Endothelial cell of umbilical vein (primary cell): Measurements from ENCODE around the gene MAGEB17. TPM values are rescaled to one million over a fixed set of nuclear protein-coding genes. Genes with fewer than 3 reads are reported as not detected.

Experiments
- BruUV-seq: library from RNA; stranded (reverse); fragments of 400-500 nt; replicated peaks from 2 replicates; lab custom pipeline; 2021; lab: Mats Ljungman, UMichigan
- CTCF ChIA-PET: fragments of 300-600, 350-600 bp; sonication (Branson Sonifier 250); formaldehyde crosslinking; loops from one replicate; lab custom pipeline; 2021; ENCODE audit warnings: antibody characterized with exemption, inconsistent platforms; lab: Charles Lee
- POLR2A ChIA-PET: fragments of 300-600, 350-600 bp; sonication (Branson Sonifier 250); formaldehyde crosslinking; loops from one replicate; lab custom pipeline; 2021; ENCODE audit warnings: antibody characterized with exemption, inconsistent platforms; lab: Charles Lee
- DNase-seq: peaks from one replicate; pipeline ENCODE4 v3.0.0-alpha.2; 2011; ENCODE audit warnings: low read depth, low spot score
- FAIRE-seq: peaks from 2 replicates; lab custom pipeline; 2011; peaks lifted over from hg19 to GRCh38; lab: Jason Lieb, UNC
- H2AFZ ChIP-seq: 2 replicates; pipeline ENCODE4 v1.6.0; 2012; ENCODE audit warnings: low read depth, low read length, control low read depth, inconsistent platforms
- H3K27ac ChIP-seq: 2 replicates; pipeline ENCODE4 v1.5.1; 2011; ENCODE audit warnings: low read depth, mild to moderate bottlenecking, control low read depth, low read length, moderate library complexity; ENCODE audit not compliant: insufficient read depth
- H3K27me3 ChIP-seq, 2 experiments: 2 replicates each; pipeline versions ENCODE4 v1.6.0 to v1.6.1; 2011; ENCODE audit warnings: low read length in 2 of 2, mixed read lengths in 1 of 2; ENCODE audit not compliant: control insufficient read depth in 2 of 2, insufficient read depth in 2 of 2
- H3K36me3 ChIP-seq, 2 experiments: 2 replicates in 1 of 2; 3 replicates in 1 of 2; pipeline ENCODE4 v1.5.1; 2011; ENCODE audit warnings: low read length in 2 of 2, mild to moderate bottlenecking in 1 of 2, moderate library complexity in 1 of 2; ENCODE audit not compliant: control insufficient read depth in 2 of 2, insufficient read depth in 2 of 2; ENCODE audit errors: extremely low read depth in 1 of 2
- H3K4me1 ChIP-seq: 3 replicates; pipeline ENCODE4 v1.5.1; 2011; ENCODE audit warnings: mild to moderate bottlenecking, low read length; ENCODE audit not compliant: control insufficient read depth, insufficient read depth; ENCODE audit errors: extremely low read depth
- H3K4me2 ChIP-seq: 2 replicates; pipeline ENCODE4 v1.6.1; 2011; ENCODE audit warnings: low read length, control low read depth, mixed read lengths; ENCODE audit not compliant: insufficient read depth
- H3K4me3 ChIP-seq, 3 experiments: fragments of 200-600 bp in 1 of 3; sonication (generic), shearing (Covaris generic) in 1 of 3; replicated peaks in 1 of 3; 2 replicates each; pipeline ENCODE4 v1.5.1; 2011 to 2016; ENCODE audit warnings: control low read depth in 3 of 3, low read length in 3 of 3, mild to moderate bottlenecking in 2 of 3, inconsistent platforms in 1 of 3, low read depth in 1 of 3, moderate library complexity in 1 of 3; ENCODE audit not compliant: insufficient read depth in 1 of 3
- H3K79me2 ChIP-seq: 2 replicates; pipeline ENCODE4 v1.6.0; 2012; ENCODE audit warnings: low read length, inconsistent platforms; ENCODE audit not compliant: control insufficient read depth, insufficient read depth
- H3K9ac ChIP-seq: replicated peaks from 2 replicates; pipeline ENCODE3; 2011; ENCODE audit warnings: low read length, control low read depth; ENCODE audit not compliant: insufficient read depth; ENCODE audit errors: extremely low read depth
- H3K9me1 ChIP-seq: replicated peaks from 3 replicates; pipeline ENCODE4 v1.6.0; 2011; ENCODE audit warnings: mild to moderate bottlenecking, low read length; ENCODE audit not compliant: control insufficient read depth, insufficient read depth; ENCODE audit errors: extremely low read depth
- H3K9me3 ChIP-seq: replicated peaks from 2 replicates; pipeline ENCODE4 v1.5.1; 2012; ENCODE audit warnings: low read length, inconsistent platforms; ENCODE audit not compliant: control insufficient read depth, insufficient read depth
- H4K20me1 ChIP-seq: replicated peaks from 2 replicates; pipeline ENCODE3; 2011; ENCODE audit warnings: mild to moderate bottlenecking, low read length; ENCODE audit not compliant: control insufficient read depth, insufficient read depth; ENCODE audit errors: extremely low read depth
- EZH2 ChIP-seq: IDR thresholded peaks from 2 replicates; pipeline ENCODE4 v1.6.1; 2012; ENCODE audit warnings: borderline replicate concordance, low read depth, mild to moderate bottlenecking, moderate library complexity, low read length, inconsistent platforms; ENCODE audit not compliant: severe bottlenecking
- FOS ChIP-seq: IDR thresholded peaks from 2 replicates; pipeline ENCODE4 v1.6.1; 2011; ENCODE audit warnings: mild to moderate bottlenecking, low read length, moderate library complexity, borderline replicate concordance; ENCODE audit not compliant: insufficient read depth
- GATA2 ChIP-seq: IDR thresholded peaks from 2 replicates; pipeline ENCODE4 v1.7.0; 2011; ENCODE audit warnings: low read depth, mild to moderate bottlenecking, moderate library complexity, mixed read lengths, low read length; ENCODE audit not compliant: insufficient read length, insufficient read depth
- JUN ChIP-seq: IDR thresholded peaks from 2 replicates; pipeline ENCODE4 v1.6.1; 2011; ENCODE audit warnings: borderline replicate concordance, low read depth; ENCODE audit not compliant: insufficient read length, insufficient read depth
- MAX ChIP-seq: IDR thresholded peaks from 2 replicates; pipeline ENCODE4 v1.6.1; 2011; ENCODE audit not compliant: insufficient read depth, insufficient read length
- MYC ChIP-seq: IDR thresholded peaks from one replicate; pipeline ENCODE4 v1.6.1; 2011; ENCODE audit warnings: mild to moderate bottlenecking, low read depth, low read length
- POLR2A ChIP-seq: IDR thresholded peaks from 2 replicates; pipeline ENCODE4 v1.6.1; 2012; ENCODE audit warnings: low read depth, mild to moderate bottlenecking, control low read depth, low read length
- POLR2AphosphoS5 ChIP-seq: IDR thresholded peaks from 2 replicates; pipeline ENCODE4 v1.6.1; 2012; ENCODE audit warnings: low read depth, mild to moderate bottlenecking, control low read depth, low read length, moderate library complexity; ENCODE audit not compliant: insufficient read depth
- dilution Hi-C: fragments of 300-500 bp; cut with MboI; formaldehyde crosslinking; loops from one replicate; pipeline ENCODE4 v1.15.0; 2019; ENCODE audit warnings: low sequenced_read_pairs; ENCODE audit not compliant: extremely low pct_ligation_motif_present
- intact Hi-C: fragments of 100-400 bp; cut with micrococcal nuclease; formaldehyde crosslinking; loops from one replicate; pipeline ENCODE4 v1.10.0; 2022
- polyA plus RNA-seq, 4 experiments: library from polyadenylated mRNA; depleted of rRNA in 3 of 4; stranded (reverse) in 3 of 4; unstranded in 1 of 4; fragments of >200 nt; gene quantifications; 2 replicates each; pipeline versions ENCODE4 v1.2.1 to v1.2.3, GENCODE V29; 2011 to 2012; ENCODE audit warnings: missing spikeins in 1 of 4
- total RNA-seq: library from RNA; stranded (reverse); gene quantifications from 2 replicates; pipeline ENCODE4 v1.2.3, GENCODE V29; 2021
- TF ChIP-seq, protein P1 (sequence below), 2 donors: IDR thresholded peaks; 1 replicate in 1 of 2; 2 replicates in 1 of 2; pipeline ENCODE4 v1.5.1; 2011; ENCODE audit warnings: low read length in 2 of 2, mild to moderate bottlenecking in 2 of 2, moderate library complexity in 2 of 2, control low read depth in 1 of 2, inconsistent platforms in 1 of 2, low read depth in 1 of 2; ENCODE audit not compliant: insufficient read depth in 1 of 2; ENCODE audit errors: extremely low read depth in 1 of 2

The MAGEB17 gene
- total and polyA plus RNA-seq, 2 donors (not counting 3 experiments of a cell fraction or from before 2014, with no cell fraction given): not detected

DNA sequence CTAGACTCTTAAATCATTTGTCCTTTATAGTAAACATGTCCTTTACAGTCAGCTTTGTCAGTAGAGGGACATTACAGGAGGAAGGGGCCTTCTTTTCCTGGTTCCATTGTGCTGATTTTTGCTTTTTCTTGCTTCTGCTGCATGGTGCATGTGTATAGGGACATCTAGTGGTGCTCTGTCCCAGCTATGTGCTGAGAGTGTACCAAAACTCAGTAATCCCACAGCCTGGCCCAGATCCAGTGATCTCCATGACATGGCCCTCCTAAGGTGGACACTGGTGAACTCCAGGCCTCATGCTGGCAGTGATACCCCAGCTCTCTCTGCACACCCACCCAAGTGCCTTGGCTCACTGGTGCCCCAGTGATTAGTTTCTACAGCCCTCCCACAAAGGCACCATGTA, 45.2 kb downstream of the MAGEB17 start:
- POLR2A ChIA-PET: no interaction called here

DNA sequence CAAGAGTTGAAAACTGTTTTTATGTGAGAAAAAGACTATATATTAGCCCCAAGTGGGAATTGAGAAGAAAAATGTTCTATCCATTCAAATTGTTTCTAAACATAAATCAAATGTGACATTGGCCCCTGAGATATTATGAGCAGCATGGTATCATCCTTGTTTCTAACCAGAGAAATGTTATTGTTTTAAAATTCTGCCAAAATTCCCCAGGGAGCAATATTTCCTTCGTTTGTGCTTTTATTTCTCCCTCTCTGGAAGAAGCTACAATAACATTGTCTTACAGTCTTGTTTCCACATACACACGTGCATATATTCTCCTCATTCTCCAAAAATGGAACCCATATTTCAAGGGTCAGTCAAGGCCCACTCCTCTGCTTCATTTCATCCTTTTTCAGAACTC, 46.7 kb downstream of the MAGEB17 start:
- POLR2A ChIA-PET: no interaction called here
- H3K9ac ChIP-seq: no peak overlapping the region
- DNase-seq (no peak), FAIRE-seq (no peak)
- H3K79me2 ChIP-seq: no peaks in the 10 kb centered on the region
- H3K4me2 ChIP-seq: no peak overlapping the region
- no peaks in the 10 kb centered on the region for H3K27me3 ChIP-seq
- no TSS peak for BruUV-seq
- H3K36me3 ChIP-seq: no peaks in the 10 kb centered on the region
- intact Hi-C loops: loop anchor here (5.0 to 10.0 kb wide), 2 partner anchors 282 to 359 kb away; partner anchors contain the start of gene AP1S2
- dilution Hi-C loops: no loop called here
- no peaks in the 10 kb centered on the region for H4K20me1 ChIP-seq
- CTCF ChIA-PET: interaction anchor here (1.0 kb wide), 1 partner anchor 91 kb away, joined by 3 read pairs; the partner anchor contains the start of gene GRPR
- no peaks in the 10 kb centered on the region for H3K4me1 ChIP-seq
- no peak overlapping the region for H3K27ac ChIP-seq
- H3K4me3 ChIP-seq: no peak overlapping the region
- H2AFZ ChIP-seq: no peak overlapping the region
- no peaks in the 10 kb centered on the region for H3K9me1 ChIP-seq
- no peaks in the 10 kb centered on the region for H3K9me3 ChIP-seq
- TF ChIP-seq POLR2A: no peak
- TF ChIP-seq GATA2: no peak
- no peak for TF ChIP-seq MAX
- no peak for TF ChIP-seq JUN
- no peak for TF ChIP-seq EZH2
- TF ChIP-seq, protein P1, sequence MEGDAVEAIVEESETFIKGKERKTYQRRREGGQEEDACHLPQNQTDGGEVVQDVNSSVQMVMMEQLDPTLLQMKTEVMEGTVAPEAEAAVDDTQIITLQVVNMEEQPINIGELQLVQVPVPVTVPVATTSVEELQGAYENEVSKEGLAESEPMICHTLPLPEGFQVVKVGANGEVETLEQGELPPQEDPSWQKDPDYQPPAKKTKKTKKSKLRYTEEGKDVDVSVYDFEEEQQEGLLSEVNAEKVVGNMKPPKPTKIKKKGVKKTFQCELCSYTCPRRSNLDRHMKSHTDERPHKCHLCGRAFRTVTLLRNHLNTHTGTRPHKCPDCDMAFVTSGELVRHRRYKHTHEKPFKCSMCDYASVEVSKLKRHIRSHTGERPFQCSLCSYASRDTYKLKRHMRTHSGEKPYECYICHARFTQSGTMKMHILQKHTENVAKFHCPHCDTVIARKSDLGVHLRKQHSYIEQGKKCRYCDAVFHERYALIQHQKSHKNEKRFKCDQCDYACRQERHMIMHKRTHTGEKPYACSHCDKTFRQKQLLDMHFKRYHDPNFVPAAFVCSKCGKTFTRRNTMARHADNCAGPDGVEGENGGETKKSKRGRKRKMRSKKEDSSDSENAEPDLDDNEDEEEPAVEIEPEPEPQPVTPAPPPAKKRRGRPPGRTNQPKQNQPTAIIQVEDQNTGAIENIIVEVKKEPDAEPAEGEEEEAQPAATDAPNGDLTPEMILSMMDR (IDR thresholded peaks at IDR 0.05; ENCODE audit: extremely low read depth in 1 of 2, insufficient read depth in 1 of 2, low read depth in 1 of 2, low read length in 2 of 2): no peak
- TF ChIP-seq MYC: no peak
- no peak for TF ChIP-seq FOS
- TF ChIP-seq POLR2AphosphoS5: no peak

More for the DNA sequence above, 45.2 kb downstream of the MAGEB17 start:
- FAIRE-seq (peak; percentile 90), DNase-seq (peak; percentile 35)
- H3K79me2 ChIP-seq: no peaks in the 10 kb centered on the region
- no peaks in the 10 kb centered on the region for H3K36me3 ChIP-seq
- no TSS peak for BruUV-seq
- H3K4me2 ChIP-seq: no peak overlapping the region
- dilution Hi-C loops (no loop called here), intact Hi-C loops (loop anchor here (1.0 to 10.0 kb wide), 3 partner anchors 89 to 358 kb away; partner anchors contain the start of genes AP1S2 and GRPR)
- no peaks in the 10 kb centered on the region for H3K9me1 ChIP-seq
- no peak for TF ChIP-seq MYC
- TF ChIP-seq, protein P1 (IDR thresholded peaks at IDR 0.05; ENCODE audit: extremely low read depth in 1 of 2, insufficient read depth in 1 of 2, low read depth in 1 of 2, low read length in 2 of 2): peak; percentile 28 to 37
- no peaks in the 10 kb centered on the region for H3K27me3 ChIP-seq
- CTCF ChIA-PET: interaction anchor here (0.8 to 4.1 kb wide), 12 partner anchors 25 to 644 kb away, joined by 3 to 50 read pairs (median 4); partner anchors contain the start of genes AP1S2 and GRPR
- H3K4me3 ChIP-seq: no peak overlapping the region
- no peak overlapping the region for H3K9ac ChIP-seq
- no peaks in the 10 kb centered on the region for H4K20me1 ChIP-seq
- no peak overlapping the region for H2AFZ ChIP-seq
- H3K27ac ChIP-seq: no peak overlapping the region
- no peaks in the 10 kb centered on the region for H3K9me3 ChIP-seq
- H3K4me1 ChIP-seq: no peaks in the 10 kb centered on the region
